Hepatocyte (in vitro differentiated cells): Measurements from ENCODE around the gene RPL27.

ENCODE experiments used
- EZH2 ChIP-seq: fragments of 200-600 bp; sonication (generic); IDR thresholded peaks from 2 replicates; pipeline ENCODE4 v1.6.1; 2016; ENCODE audit warnings: antibody characterized with exemption, mild to moderate bottlenecking, borderline replicate concordance
- TF ChIP-seq, protein P1 (sequence below): fragments of 200-600 bp; sonication (generic); IDR thresholded peaks from 2 replicates; pipeline ENCODE4 v1.5.1; 2016; ENCODE audit warnings: antibody characterized with exemption, mild to moderate bottlenecking; ENCODE audit not compliant: poor library complexity

DNA sequence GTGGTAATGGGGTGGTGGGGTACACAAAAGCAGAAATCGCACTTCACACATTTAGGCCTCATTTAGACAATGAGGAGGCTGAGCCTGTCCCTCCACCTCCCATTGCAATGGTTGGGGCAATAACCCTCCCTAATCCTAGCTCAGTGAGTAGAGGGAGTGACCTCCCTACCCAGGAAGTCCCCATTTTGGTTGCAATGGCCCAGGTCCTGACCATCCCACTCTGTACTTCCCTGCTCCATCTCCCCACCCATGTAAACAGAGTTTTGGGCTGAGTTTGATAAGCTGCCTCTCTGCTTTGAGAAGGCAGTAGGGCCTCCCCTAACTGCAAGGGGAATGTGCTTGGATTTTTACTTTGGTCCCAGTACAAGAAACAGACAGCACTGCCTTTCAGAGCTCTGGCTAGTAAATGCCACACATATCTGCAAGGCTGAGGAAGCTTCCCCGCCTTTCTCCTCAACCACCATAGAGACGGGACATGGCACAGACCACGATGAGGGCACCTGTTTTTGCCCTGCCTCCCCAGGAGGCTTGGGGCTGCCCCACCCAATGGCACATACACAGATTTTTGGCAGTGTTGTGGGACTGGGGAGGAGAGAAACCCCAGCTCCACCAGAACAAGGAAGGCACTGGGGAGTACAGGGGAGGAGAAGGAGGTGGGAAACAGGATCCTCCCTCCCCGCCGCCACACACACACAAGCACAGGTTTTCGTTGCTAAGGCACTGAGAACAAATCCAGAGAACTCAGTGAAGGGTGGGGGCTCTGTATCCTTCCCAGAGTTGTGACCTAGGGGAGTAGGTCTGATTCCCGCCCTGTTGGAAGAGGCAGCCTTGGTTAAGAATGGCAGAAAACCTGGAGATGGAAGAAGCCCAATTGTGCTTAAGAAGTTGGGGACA is 16.7 kb downstream of the RPL27 start:
- TF ChIP-seq, protein P1, sequence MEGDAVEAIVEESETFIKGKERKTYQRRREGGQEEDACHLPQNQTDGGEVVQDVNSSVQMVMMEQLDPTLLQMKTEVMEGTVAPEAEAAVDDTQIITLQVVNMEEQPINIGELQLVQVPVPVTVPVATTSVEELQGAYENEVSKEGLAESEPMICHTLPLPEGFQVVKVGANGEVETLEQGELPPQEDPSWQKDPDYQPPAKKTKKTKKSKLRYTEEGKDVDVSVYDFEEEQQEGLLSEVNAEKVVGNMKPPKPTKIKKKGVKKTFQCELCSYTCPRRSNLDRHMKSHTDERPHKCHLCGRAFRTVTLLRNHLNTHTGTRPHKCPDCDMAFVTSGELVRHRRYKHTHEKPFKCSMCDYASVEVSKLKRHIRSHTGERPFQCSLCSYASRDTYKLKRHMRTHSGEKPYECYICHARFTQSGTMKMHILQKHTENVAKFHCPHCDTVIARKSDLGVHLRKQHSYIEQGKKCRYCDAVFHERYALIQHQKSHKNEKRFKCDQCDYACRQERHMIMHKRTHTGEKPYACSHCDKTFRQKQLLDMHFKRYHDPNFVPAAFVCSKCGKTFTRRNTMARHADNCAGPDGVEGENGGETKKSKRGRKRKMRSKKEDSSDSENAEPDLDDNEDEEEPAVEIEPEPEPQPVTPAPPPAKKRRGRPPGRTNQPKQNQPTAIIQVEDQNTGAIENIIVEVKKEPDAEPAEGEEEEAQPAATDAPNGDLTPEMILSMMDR, result no peak
- no peak for TF ChIP-seq EZH2
